Neural crest cell (in vitro differentiated cells): ENCODE measurements around the gene OSBPL9. TPM values are rescaled to one million over a fixed set of nuclear protein-coding genes. Genes with fewer than 3 reads are reported as not detected.

Experiments
- DNase-seq: peaks from one replicate; pipeline ENCODE4 v3.0.0; 2021; ENCODE audit warnings: low read depth, mixed read lengths, low spot score
- H3K27ac Mint-ChIP-seq: one replicate; pipeline ENCODE4 v1.8.0; 2021; ENCODE audit warnings: mild to moderate bottlenecking, mixed read lengths; ENCODE audit not compliant: unreplicated experiment
- H3K27me3 Mint-ChIP-seq: 2 replicates; pipeline ENCODE4 v1.8.0; 2021; ENCODE audit warnings: low read depth, mild to moderate bottlenecking, mixed read lengths
- H3K36me3 Mint-ChIP-seq: 2 replicates; pipeline ENCODE4 v1.8.0; 2021; ENCODE audit warnings: low read depth, mild to moderate bottlenecking, mixed read lengths
- H3K4me1 Mint-ChIP-seq: 2 replicates; pipeline ENCODE4 v1.8.0; 2021; ENCODE audit warnings: mixed read lengths
- H3K4me3 Mint-ChIP-seq: one replicate; pipeline ENCODE4 v1.8.0; 2021; ENCODE audit warnings: mild to moderate bottlenecking, mixed read lengths
- H3K9me3 Mint-ChIP-seq: 2 replicates; pipeline ENCODE4 v1.8.0; 2021; ENCODE audit warnings: mixed read lengths
- total RNA-seq: library from RNA; stranded (reverse); gene quantifications from 2 replicates; pipeline ENCODE4 v1.2.1, GENCODE V29; 2021
- TF ChIP-seq, protein P1 (sequence below): fragments of 200-600 bp; sonication (generic); conservative IDR thresholded peaks from 2 replicates; pipeline ENCODE4 v1.5.0; 2021; ENCODE audit warnings: antibody characterized with exemption, mild to moderate bottlenecking

OSBPL9 gene
- total RNA-seq, 1 donor from 2014 or later = 76.7 TPM

DNA sequence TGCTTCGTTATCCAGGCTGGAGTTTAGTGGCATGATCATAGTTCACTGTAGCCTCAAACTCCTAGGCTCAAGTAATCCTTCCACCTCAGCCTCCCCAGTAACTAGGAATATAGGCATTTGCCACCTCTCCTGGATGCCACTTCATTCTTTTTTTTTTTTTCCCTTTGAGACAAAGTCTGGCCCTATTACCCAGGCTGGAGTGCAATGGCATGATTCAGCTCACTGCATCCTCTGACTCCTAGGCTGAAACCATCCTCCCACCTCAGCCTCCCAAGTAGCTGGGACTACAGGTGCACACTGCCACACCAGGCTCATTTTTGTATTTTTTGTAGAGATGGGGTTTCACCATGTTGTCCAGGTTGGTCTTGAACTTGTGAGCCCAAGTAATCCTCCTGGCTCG lies 19.3 kb downstream of the OSBPL9 start:
- DNase-seq = no peak
- Mint-ChIP-seq H3K36me3 (no peaks in the 10 kb centered on the region), H3K27me3 (no peaks in the 10 kb centered on the region), H3K4me3 (no peak overlapping the region), H3K4me1 (no peaks in the 10 kb centered on the region), H3K9me3 (no peaks in the 10 kb centered on the region), H3K27ac (no peak overlapping the region)
- TF ChIP-seq, protein P1, sequence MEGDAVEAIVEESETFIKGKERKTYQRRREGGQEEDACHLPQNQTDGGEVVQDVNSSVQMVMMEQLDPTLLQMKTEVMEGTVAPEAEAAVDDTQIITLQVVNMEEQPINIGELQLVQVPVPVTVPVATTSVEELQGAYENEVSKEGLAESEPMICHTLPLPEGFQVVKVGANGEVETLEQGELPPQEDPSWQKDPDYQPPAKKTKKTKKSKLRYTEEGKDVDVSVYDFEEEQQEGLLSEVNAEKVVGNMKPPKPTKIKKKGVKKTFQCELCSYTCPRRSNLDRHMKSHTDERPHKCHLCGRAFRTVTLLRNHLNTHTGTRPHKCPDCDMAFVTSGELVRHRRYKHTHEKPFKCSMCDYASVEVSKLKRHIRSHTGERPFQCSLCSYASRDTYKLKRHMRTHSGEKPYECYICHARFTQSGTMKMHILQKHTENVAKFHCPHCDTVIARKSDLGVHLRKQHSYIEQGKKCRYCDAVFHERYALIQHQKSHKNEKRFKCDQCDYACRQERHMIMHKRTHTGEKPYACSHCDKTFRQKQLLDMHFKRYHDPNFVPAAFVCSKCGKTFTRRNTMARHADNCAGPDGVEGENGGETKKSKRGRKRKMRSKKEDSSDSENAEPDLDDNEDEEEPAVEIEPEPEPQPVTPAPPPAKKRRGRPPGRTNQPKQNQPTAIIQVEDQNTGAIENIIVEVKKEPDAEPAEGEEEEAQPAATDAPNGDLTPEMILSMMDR = no peak

DNA sequence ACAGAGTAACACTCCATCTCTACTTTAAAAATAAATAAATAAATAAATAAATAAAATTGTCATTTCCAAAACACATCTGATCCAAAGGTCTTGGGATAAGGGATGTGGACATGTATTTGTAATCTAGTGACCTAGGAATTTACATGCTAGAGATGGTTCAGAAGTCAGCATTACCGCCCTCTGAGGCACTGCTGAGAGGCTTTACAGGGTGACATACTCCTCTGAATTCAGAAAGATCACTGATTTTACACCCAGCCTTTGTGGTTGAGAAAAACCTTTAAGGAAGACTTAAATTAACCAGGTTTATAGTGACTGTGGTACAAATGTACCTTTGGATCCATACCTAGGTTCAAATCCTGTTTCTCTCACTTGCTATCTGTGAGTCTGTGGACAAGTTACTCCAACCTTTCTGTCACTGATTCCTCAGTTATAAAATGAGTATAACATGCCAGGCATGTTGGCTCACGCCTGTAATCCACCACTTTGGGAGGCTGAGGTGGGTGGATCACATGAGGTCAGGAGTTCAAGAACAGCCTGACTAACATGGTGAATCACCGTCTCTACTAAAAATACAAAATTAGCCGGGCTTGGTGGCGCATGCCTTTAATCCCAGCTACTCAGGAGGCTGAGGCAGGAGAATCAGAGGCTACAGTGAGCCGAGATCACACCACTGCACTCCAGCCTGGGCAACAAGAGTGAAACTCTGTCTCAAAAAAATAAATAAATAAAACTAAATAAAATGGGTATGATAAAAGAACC lies 20.1 kb downstream of the OSBPL9 start:
- TF ChIP-seq, protein P1 = no peak
- H3K9me3 Mint-ChIP-seq = no peaks in the 10 kb centered on the region
- H3K27me3 Mint-ChIP-seq = no peaks in the 10 kb centered on the region
- H3K4me3 Mint-ChIP-seq = no peak overlapping the region
- no peaks in the 10 kb centered on the region for H3K36me3 Mint-ChIP-seq
- DNase-seq = no peak
- H3K27ac Mint-ChIP-seq = no peak overlapping the region
- no peaks in the 10 kb centered on the region for H3K4me1 Mint-ChIP-seq

DNA sequence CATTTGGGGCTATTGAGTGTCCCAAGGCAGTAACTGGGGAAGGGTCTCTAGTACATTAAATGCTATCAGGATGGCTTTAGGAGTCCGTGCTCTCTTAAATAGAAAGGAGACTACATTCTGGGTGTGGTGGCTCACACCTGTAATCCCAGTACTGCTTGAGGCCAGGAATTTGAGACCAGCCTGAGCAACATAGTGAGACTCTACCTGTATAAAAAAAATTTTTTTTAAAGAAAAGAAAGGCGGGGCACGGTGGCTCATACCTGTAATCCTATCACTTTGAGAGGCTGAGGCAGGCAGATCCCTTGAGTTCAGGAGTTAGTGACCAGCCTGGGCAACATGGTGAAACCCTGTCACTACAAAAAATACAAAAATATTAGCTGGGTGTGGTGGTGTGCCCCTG lies 21.5 kb downstream of the OSBPL9 start:
- Mint-ChIP-seq H3K36me3 (peaks cover 2% of the 10 kb centered on the region), H3K27me3 (no peaks in the 10 kb centered on the region), H3K9me3 (no peaks in the 10 kb centered on the region), H3K27ac (no peak overlapping the region), H3K4me3 (no peak overlapping the region), H3K4me1 (peaks cover 3% of the 10 kb centered on the region)
- TF ChIP-seq, protein P1 = no peak
- no peak for DNase-seq

DNA sequence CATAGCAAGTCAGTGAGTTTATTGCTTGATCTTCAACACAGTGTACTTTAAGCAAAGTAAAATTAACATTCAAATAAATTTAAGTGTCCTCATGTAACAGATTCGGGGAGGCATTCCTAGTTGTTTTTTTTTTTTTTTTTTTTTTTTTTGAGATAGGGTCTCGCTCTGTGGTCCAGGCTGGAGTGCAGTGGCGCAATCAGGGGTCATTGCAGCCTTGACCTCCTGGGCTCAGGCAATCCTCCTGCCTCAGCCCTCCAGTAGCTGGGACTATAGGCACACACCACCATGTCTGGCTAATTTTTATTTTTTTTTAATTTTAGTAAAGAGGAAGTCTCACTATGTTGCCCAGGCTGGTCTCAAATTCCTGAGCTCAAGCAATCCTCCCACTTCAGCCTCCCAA lies 22.8 kb downstream of the OSBPL9 start:
- TF ChIP-seq, protein P1 = no peak
- Mint-ChIP-seq H3K9me3 (no peaks in the 10 kb centered on the region), H3K27me3 (no peaks in the 10 kb centered on the region), H3K27ac (no peak overlapping the region), H3K4me3 (no peak overlapping the region), H3K4me1 (peaks cover 3% of the 10 kb centered on the region), H3K36me3 (peaks cover 4% of the 10 kb centered on the region)
- DNase-seq = no peak

DNA sequence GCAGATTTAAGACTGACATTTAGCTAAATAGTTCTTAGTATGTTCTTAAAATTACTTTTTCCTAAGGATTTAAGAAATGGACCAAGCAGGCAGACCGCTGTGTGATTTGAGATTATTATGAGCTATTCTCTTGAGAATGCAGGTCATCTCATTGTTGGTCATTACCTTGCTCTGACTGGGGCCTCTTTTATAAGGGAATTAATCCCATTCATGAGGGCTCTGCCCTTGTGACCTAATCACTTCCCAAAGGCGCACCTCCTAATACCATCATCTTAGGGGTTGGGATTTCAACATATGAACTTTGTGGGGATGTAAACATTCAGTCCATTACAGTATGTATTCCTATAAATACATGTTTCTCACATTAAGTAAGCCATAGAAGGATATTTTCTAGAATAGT lies 24.2 kb downstream of the OSBPL9 start:
- no peak overlapping the region for H3K4me3 Mint-ChIP-seq
- H3K27ac Mint-ChIP-seq = no peak overlapping the region

More for the DNA sequence above, 24.2 kb downstream of the OSBPL9 start:
- Mint-ChIP-seq H3K27me3 (no peaks in the 10 kb centered on the region), H3K4me1 (peaks cover 3% of the 10 kb centered on the region), H3K36me3 (peaks cover 4% of the 10 kb centered on the region), H3K9me3 (no peaks in the 10 kb centered on the region)
- no peak for DNase-seq
- TF ChIP-seq, protein P1 = no peak
